Breast epithelium (tissue), 4 donors: ENCODE measurements around the gene KIAA1586. TPM values are rescaled to one million over a fixed set of nuclear protein-coding genes. Genes with fewer than 3 reads are reported as not detected.

ENCODE experiments used
- DNase-seq, 2 donors: peaks; one replicate each; pipeline ENCODE4 v3.0.0-alpha.2; 2019; ENCODE audit warnings: low spot score in 2 of 2
- H3K27ac ChIP-seq, 2 donors: fragments of 200-600 bp; sonication (generic) in 1 of 2; one replicate each; pipeline ENCODE4 v1.5.1; 2016 to 2019; ENCODE audit warnings: mild to moderate bottlenecking in 1 of 2
- H3K27me3 ChIP-seq, 2 donors: fragments of 200-600 bp; sonication (generic) in 1 of 2; one replicate each; pipeline versions ENCODE4 v1.5.1 to v1.6.0; 2017 to 2019; ENCODE audit warnings: control low read depth in 1 of 2, mild to moderate bottlenecking in 1 of 2
- H3K36me3 ChIP-seq: fragments of 200-600 bp; one replicate; pipeline ENCODE4 v1.5.1; 2019
- H3K4me1 ChIP-seq, 2 donors: fragments of 200-600 bp; sonication (generic); one replicate each; pipeline ENCODE4 v1.5.1; 2016 to 2019; ENCODE audit warnings: control low read depth in 1 of 2
- H3K4me3 ChIP-seq, 3 donors: fragments of 200-600 bp; sonication (generic); 1 replicate in 2 of 3; 2 replicates in 1 of 3; pipeline ENCODE4 v1.5.1; 2016 to 2019; ENCODE audit warnings: mild to moderate bottlenecking in 3 of 3, moderate library complexity in 2 of 3
- H3K9me3 ChIP-seq, 2 donors: fragments of 200-600 bp; sonication (generic) in 1 of 2; one replicate each; pipeline ENCODE4 v1.5.1; 2016 to 2019; ENCODE audit warnings: control low read depth in 1 of 2
- CTCF ChIP-seq, 3 donors: fragments of 450-650 bp; IDR thresholded peaks; one replicate each; pipeline ENCODE4 v1.5.1; 2016 to 2017; ENCODE audit warnings: antibody characterized with exemption in 3 of 3, mild to moderate bottlenecking in 3 of 3, moderate library complexity in 3 of 3
- POLR2A ChIP-seq: fragments of 450-650 bp; IDR thresholded peaks from one replicate; pipeline ENCODE4 v1.6.1; 2016; ENCODE audit warnings: antibody characterized with exemption, mild to moderate bottlenecking, moderate library complexity
- POLR2AphosphoS5 ChIP-seq, 3 donors: sonication (generic); formaldehyde crosslinking; IDR thresholded peaks; one replicate each; pipeline ENCODE4 v1.6.1; 2017; ENCODE audit warnings: antibody characterized with exemption in 3 of 3
- intact Hi-C: fragments of 100-400 bp; cut with DNase I; formaldehyde crosslinking; loops from one replicate; pipeline ENCODE4 v1.15.1; 2023; ENCODE audit warnings: low total_unique reads
- total RNA-seq, 3 donors: library from RNA; depleted of rRNA; stranded (reverse); fragments of >200 nt; gene quantifications; one replicate each; pipeline ENCODE4 v1.1.0, GENCODE V29; 2016

Gene KIAA1586
- total RNA-seq, 3 donors from 2014 or later, result 7.9 to 10.7 (median 8.8) TPM

- Histone ChIP-seq H3K27me3 (no peaks in the 10 kb centered on the region), H3K27ac (no peak overlapping the region), H3K9me3 (no peaks in the 10 kb centered on the region), H3K4me3 (no peak overlapping the region), H3K4me1 (no peaks in the 10 kb centered on the region), H3K36me3 (no peaks in the 10 kb centered on the region)
- TF ChIP-seq POLR2AphosphoS5 (IDR thresholded peaks at IDR 0.05) (no peak), POLR2A (no peak), CTCF (IDR thresholded peaks at IDR 0.05) (no peak)
- intact Hi-C loops, result no loop called here
- DNase-seq, result no peak
Observed at GRCh38 chr6:57013521-57013926, 33.0 kb upstream of the KIAA1586 start.

GRCh38 chr6:57017069-57017468 is 29.4 kb upstream of the KIAA1586 start:
- no peaks in the 10 kb centered on the region for H3K27me3 ChIP-seq
- intact Hi-C loops, result no loop called here
- no peaks in the 10 kb centered on the region for H3K9me3 ChIP-seq
- TF ChIP-seq CTCF (IDR thresholded peaks at IDR 0.05) (no peak), POLR2A (no peak), POLR2AphosphoS5 (IDR thresholded peaks at IDR 0.05) (no peak)
- H3K36me3 ChIP-seq, result no peaks in the 10 kb centered on the region
- H3K4me1 ChIP-seq, result no peaks in the 10 kb centered on the region
- no peak for DNase-seq
- no peak overlapping the region for H3K27ac ChIP-seq
- no peak overlapping the region for H3K4me3 ChIP-seq

- Histone ChIP-seq H3K4me1 (no peaks in the 10 kb centered on the region), H3K27ac (no peak overlapping the region), H3K4me3 (no peak overlapping the region), H3K9me3 (no peaks in the 10 kb centered on the region), H3K27me3 (no peaks in the 10 kb centered on the region), H3K36me3 (no peaks in the 10 kb centered on the region)
- DNase-seq, result no peak
- TF ChIP-seq POLR2A, result no peak
- no peak for TF ChIP-seq POLR2AphosphoS5 (IDR thresholded peaks at IDR 0.05)
- TF ChIP-seq CTCF (IDR thresholded peaks at IDR 0.05), result no peak
- intact Hi-C loops, result no loop called here
Observed at GRCh38 chr6:57017841-57018240, 28.7 kb upstream of the KIAA1586 start.

GRCh38 chr6:57019434-57019833 is 27.1 kb upstream of the KIAA1586 start:
- no peak overlapping the region for H3K27ac ChIP-seq
- H3K4me3 ChIP-seq, result no peak overlapping the region
- intact Hi-C loops, result no loop called here
- no peak for DNase-seq
- no peaks in the 10 kb centered on the region for H3K36me3 ChIP-seq
- H3K4me1 ChIP-seq, result no peaks in the 10 kb centered on the region
- no peaks in the 10 kb centered on the region for H3K9me3 ChIP-seq
- no peaks in the 10 kb centered on the region for H3K27me3 ChIP-seq
- TF ChIP-seq POLR2AphosphoS5 (IDR thresholded peaks at IDR 0.05) (no peak), CTCF (IDR thresholded peaks at IDR 0.05) (no peak), POLR2A (no peak)

- Histone ChIP-seq H3K4me3 (no peak overlapping the region), H3K36me3 (no peaks in the 10 kb centered on the region), H3K27ac (no peak overlapping the region), H3K9me3 (peaks cover 0 to 4% of the 10 kb centered on the region in 2 donors), H3K27me3 (no peaks in the 10 kb centered on the region), H3K4me1 (no peaks in the 10 kb centered on the region)
- intact Hi-C loops, result no loop called here
- DNase-seq, result no peak
- TF ChIP-seq POLR2A (no peak), CTCF (IDR thresholded peaks at IDR 0.05) (peak in 2 of 3 donors; percentile 36 to 44), POLR2AphosphoS5 (IDR thresholded peaks at IDR 0.05) (no peak)
Observed at GRCh38 chr6:57021086-57021720, 25.3 kb upstream of the KIAA1586 start.
